ENCODE results near the gene CR1.

DNA sequence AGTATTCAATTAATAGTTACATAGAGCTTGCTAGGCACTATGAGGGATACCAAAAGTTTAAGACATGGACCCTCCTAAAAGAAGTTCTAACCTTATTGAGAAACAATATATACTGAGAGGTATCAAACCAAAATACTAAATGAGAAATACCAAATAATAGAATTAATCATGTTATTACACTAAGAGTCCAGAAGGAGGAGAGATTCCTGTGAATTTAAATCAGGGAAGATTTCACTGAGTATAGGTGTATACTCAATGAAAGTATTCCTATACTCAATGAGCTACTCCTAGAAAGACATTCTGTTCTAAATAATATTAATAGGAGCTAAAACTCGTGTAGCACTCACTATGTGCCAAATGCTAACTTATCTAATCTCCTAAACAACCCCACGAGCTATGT, 158.4 kb downstream of the CR1 start:
- TF ChIP-seq CTCF (IDR thresholded peaks at IDR 0.05 in 2 of 3, conservative IDR thresholded peaks at IDR 0.05 in 1 of 3; ENCODE audit: borderline replicate concordance in 1 of 3, insufficient read depth in 1 of 3, low read depth in 2 of 3, low read length in 2 of 3): peak; percentile 13 to 27 (median 22); a peak in 1 of 6 replicates
- TF ChIP-seq ZNF274 (IDR thresholded peaks at IDR 0.05; ENCODE audit: low read depth, low read length): no peak
- no peak for TF ChIP-seq FOSL1 (IDR thresholded peaks at IDR 0.05; ENCODE audit: low read depth)
- no peak for TF ChIP-seq SIN3A (IDR thresholded peaks at IDR 0.05; ENCODE audit: low read depth)
- no peak for TF ChIP-seq POLR2A (IDR thresholded peaks at IDR 0.05; ENCODE audit: borderline replicate concordance, extremely low read depth, insufficient read depth, insufficient read length)
- TF ChIP-seq EZH2phosphoT487 (IDR thresholded peaks at IDR 0.05; ENCODE audit: borderline replicate concordance): no peak
- TF ChIP-seq EGR1 (IDR thresholded peaks at IDR 0.05; ENCODE audit: low read depth): no peak
- TF ChIP-seq POLR2AphosphoS5 (IDR thresholded peaks at IDR 0.05; ENCODE audit: low read depth, low read length): no peak
- no peak for TF ChIP-seq JUND (IDR thresholded peaks at IDR 0.05)
- TF ChIP-seq REST (IDR thresholded peaks at IDR 0.05; ENCODE audit: low read depth): no peak
- no peak for TF ChIP-seq TCF7L2 (IDR thresholded peaks at IDR 0.05; ENCODE audit: borderline replicate concordance, extremely low read depth, insufficient read depth, insufficient read length)
- no peak for TF ChIP-seq MAX (IDR thresholded peaks at IDR 0.05)

Data from HCT116 (cell line).